ENCODE results near the gene TTF1. TPM values are rescaled to one million over a fixed set of nuclear protein-coding genes. Genes with fewer than 3 reads are reported as not detected.

TTF1 gene
- total RNA-seq = 10 to 100 TPM in 2 of 4 donors, 1 to 10 TPM in 2; 7.9 to 19.1 (median 10.2) TPM

GRCh38 chr9:132406554-132407122 is at the start of gene TTF1:
TTF1 (minus strand) TSS chr9:132406840; CDS start chr9:132402821, 4,019 bp downstream.
- TF ChIP-seq CTCF (IDR thresholded peaks at IDR 0.05) = no peak
- ATAC-seq (ENCODE audit: low FRiP score) (peak; percentile 83), DNase-seq (ENCODE audit: low spot score) (peak; percentile 82)

- no peak for TF ChIP-seq CTCF (IDR thresholded peaks at IDR 0.05)
- ATAC-seq (ENCODE audit: low FRiP score) (no peak), DNase-seq (ENCODE audit: low spot score) (no peak)
Measured at GRCh38 chr9:132456241-132456640, 49.6 kb upstream of the TTF1 start.

- TF ChIP-seq CTCF (IDR thresholded peaks at IDR 0.05) = no peak
- ATAC-seq (ENCODE audit: low FRiP score) (no peak), DNase-seq (ENCODE audit: low spot score) (no peak)
Measured at GRCh38 chr9:132451276-132451675, 44.6 kb upstream of the TTF1 start.

- no peak for DNase-seq (ENCODE audit: low spot score)
- no peak for TF ChIP-seq CTCF (IDR thresholded peaks at IDR 0.05)
- no peak for ATAC-seq (ENCODE audit: low FRiP score)
Measured at GRCh38 chr9:132447902-132448301, 41.3 kb upstream of the TTF1 start.

GRCh38 chr9:132447346-132447745 is 40.7 kb upstream of the TTF1 start:
- no peak for TF ChIP-seq CTCF (IDR thresholded peaks at IDR 0.05)
- DNase-seq (ENCODE audit: low spot score) (no peak), ATAC-seq (ENCODE audit: low FRiP score) (no peak)

- no peak for TF ChIP-seq CTCF (IDR thresholded peaks at IDR 0.05)
- ATAC-seq (ENCODE audit: low FRiP score) (no peak), DNase-seq (ENCODE audit: low spot score) (no peak)
Measured at GRCh38 chr9:132446887-132447286, 40.2 kb upstream of the TTF1 start.

GRCh38 chr9:132443951-132444607 is 37.4 kb upstream of the TTF1 start:
- DNase-seq (ENCODE audit: low spot score) (no peak), ATAC-seq (ENCODE audit: low FRiP score) (no peak)
- TF ChIP-seq CTCF (IDR thresholded peaks at IDR 0.05) = no peak
